GM12801 (cell line): ENCODE measurements around the gene SLMAP.

Experiments used
- TF ChIP-seq, protein P1 (sequence below): IDR thresholded peaks from one replicate; pipeline ENCODE4 v1.5.1; 2011; ENCODE audit warnings: control low read depth; ENCODE audit not compliant: insufficient read length; ENCODE audit errors: extremely low read depth

The SLMAP gene

DNA sequence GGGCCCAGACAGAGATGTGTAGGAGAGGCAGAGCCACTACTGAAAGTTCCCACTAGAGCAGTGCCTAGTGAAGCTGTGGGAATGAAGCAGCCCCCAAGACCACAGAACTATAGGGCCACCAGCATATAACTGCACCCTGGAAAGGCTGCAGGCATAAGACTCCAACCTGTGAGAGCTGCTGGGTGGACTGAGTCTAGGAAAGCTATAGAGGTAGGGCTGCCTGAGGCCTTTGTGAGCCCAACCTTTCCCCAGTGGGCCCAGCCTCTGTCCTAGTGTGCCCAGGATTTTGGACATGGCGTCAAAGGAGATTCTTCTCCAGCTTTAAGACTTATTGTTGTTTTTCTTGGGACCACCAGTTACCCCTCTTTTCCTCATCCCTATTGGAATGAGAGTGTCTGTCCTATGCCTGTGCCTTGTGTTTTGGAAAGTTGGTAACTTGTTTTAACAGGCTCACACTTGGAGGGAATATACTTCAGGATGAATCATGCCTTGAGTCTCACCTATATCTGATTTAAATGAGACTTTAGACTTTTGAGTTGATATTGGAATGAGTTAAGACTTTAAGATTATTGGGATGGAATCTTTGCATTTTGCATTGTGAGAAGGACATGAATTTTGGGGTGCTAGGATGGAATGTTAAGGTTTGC, 28.1 kb downstream of the SLMAP start:
- TF ChIP-seq, protein P1, sequence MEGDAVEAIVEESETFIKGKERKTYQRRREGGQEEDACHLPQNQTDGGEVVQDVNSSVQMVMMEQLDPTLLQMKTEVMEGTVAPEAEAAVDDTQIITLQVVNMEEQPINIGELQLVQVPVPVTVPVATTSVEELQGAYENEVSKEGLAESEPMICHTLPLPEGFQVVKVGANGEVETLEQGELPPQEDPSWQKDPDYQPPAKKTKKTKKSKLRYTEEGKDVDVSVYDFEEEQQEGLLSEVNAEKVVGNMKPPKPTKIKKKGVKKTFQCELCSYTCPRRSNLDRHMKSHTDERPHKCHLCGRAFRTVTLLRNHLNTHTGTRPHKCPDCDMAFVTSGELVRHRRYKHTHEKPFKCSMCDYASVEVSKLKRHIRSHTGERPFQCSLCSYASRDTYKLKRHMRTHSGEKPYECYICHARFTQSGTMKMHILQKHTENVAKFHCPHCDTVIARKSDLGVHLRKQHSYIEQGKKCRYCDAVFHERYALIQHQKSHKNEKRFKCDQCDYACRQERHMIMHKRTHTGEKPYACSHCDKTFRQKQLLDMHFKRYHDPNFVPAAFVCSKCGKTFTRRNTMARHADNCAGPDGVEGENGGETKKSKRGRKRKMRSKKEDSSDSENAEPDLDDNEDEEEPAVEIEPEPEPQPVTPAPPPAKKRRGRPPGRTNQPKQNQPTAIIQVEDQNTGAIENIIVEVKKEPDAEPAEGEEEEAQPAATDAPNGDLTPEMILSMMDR, result no peak

DNA sequence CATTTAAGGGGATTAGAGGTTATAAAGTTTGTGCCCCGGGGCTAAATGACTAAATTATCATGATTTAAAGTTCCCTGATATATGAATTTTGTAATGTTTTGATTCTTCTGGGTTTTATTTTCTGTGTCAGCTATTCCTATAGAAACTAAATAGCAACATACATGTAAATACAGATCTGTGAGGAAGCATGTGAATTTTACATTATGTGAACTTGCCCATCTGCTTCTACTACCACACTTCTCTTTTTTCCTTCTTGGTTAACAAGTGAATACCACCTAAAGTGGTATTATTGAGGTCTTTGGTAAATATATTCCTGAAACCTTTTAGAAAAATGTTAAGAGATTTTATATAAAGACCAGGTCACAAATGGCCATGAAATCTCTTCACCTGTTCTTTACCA, 29.3 kb downstream of the SLMAP start:
- TF ChIP-seq, protein P1, result no peak

DNA sequence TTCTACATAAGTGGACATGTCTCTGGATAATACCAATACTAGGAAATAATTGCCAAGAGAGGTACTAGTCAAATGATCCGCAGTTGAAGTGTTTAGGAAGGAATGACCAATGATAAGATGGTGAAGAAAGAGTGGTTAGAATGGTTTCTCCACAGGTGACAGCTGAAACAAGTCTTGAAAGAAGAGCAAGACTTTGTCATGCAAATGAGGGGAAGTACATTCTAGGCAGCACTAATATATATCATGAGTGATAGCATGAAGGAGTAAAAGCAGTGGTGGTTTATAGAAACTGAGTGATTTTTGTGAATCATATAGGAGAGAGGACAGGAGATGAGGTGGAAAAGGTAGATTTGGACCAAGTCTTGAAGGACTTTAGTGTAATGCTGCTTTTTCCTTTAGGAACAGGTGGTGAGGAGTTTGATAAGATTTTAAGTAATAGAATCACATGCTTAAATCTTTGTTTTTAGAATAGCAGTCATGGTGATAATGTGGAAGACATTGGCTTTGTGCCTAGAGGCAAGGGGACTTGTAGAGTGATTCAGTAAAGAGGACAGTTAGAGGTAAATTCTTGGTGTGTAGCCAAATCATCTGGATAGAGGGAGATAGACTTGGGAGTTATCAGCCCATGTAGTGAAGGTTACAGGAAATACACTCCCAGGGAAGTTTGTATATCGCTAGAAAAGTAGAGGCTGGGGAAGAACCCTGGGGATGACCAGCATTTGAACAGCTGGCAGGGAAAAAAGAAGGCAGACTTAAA, 31.9 kb downstream of the SLMAP start:
- TF ChIP-seq, protein P1, result no peak

DNA sequence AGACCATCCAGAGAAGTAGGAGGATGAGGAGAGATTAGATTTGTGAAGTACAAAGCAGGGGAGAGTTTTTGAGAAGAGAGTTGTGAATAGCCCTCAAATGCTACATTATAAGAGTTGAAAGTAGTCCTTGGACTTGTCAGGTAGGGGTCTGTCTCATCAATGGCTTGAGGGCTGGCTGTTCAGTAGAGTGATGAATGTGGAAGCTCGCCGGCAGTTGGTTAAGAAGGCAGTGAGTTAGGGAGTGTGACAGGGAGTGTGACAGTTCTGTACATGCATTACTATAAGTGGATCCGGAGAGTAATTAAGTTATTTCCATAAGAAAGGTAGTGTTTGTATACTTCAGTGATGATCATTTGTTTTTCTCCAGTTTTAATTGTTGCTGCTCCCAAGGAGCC, 32.5 kb downstream of the SLMAP start:
- TF ChIP-seq, protein P1, result no peak

DNA sequence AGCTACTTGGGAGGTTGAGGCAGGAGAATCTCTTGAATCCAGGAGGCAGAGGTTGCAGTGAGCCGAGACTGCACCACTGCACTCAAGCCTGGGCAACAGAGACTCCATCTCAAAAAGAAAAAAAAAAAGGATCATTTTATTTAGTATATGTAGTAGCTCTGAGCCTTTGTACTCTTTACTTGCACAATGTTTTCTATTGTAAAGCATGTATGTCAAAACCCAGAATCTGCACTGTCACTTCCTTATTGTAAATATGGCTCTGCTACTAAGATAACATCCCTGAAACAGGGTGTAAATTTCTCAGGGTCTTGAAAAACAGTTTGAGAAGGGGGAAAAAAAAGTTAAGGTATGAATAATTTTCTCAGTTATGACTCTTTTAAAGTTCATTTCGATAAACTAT, 35.1 kb downstream of the SLMAP start:
- TF ChIP-seq, protein P1, result no peak

DNA sequence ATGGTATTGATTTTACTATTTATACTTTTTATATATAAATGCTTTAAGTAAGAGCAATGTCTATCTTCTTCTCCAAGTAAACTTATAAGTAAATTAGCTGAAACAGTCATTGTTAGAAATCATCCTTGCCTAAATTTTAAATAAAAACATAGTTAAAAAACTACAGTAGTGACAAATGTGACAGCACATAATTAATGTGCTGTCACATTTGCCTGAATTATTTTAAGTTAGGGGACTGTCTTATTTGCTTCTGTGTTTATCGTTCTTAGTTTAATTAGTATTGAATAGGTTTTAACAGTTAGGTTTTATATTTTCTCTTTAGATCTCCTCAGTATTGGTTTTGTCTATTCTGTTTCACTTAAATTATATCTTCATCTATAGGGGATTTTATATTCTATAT, 36.1 kb downstream of the SLMAP start:
- TF ChIP-seq, protein P1, result no peak

DNA sequence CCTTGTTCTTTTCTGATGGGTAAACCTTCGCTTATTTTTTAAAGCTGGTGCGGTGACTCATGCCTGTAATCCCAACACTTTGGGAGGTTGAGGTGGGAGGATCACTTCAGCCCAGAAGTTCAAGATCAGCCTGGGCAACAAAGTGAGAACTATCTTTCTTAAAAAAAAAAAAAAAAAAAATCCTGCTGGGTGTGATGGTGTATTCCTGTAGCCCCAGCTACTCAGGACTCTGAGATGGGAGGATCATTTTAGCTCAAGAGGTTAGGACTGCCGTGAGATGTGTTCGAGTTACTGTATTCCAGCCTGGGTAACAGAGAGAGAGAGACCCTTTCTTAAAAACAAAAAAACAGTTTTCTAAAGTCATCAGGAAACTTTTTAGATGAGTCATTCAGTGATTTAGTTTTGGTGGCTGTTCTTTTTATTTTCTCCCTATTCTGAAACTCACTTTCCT, 37.7 kb downstream of the SLMAP start:
- TF ChIP-seq, protein P1, result no peak
